ENCODE measurements around the gene SERPINB3.
"Not testable (repeated sequence)": the region's sequence is repeated elsewhere in the genome, so short reads cannot be mapped to it uniquely, and the experiment has no call there.

Gene SERPINB3

DNA sequence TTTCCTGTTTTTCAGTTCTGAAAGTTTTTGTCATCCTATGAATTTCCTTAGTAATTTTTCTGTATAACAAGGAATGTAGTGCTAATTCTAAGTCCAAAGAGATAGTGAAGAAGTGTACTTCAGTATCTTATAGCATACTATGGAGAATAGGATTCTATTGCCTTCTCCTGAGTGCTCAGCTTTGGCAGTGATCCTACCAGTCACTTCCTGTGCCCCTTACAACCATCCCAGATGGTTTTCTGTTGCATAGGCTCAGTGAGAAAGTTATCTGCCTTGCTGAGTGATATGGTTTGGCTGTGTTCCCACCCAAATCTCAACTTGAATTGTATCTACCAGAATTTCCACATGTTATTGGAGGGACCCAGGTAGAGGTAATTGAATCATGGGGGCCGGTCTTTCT, 17.0 kb downstream of the SERPINB3 start:
- not testable (repeated sequence) for DNase-seq

DNA sequence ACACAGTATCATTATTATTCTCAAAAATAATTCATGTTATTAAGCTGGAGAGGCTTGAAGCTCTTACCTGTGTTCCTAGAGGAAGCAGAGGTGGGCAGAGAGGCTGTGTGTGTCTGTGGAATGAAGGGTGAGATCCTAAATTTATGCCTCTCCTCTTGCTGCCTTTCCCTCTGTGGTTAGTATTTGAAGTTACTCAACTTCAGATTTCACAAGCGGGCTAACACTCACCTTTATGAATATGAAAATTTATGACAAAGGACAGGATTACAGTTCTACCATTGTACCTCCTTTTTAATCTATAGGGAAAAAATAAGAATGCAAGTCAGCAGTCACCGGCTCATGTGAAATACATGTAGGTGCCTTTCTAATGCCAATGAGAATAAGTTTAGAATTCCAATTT, 17.6 kb downstream of the SERPINB3 start, which contains the start of gene SERPINB4:
SERPINB4 (minus strand) TSS at position 115 of the 400 bp plus-strand sequence. CDS start 679 bp downstream, outside the sequence.
- DNase-seq, result not testable (repeated sequence)

DNA sequence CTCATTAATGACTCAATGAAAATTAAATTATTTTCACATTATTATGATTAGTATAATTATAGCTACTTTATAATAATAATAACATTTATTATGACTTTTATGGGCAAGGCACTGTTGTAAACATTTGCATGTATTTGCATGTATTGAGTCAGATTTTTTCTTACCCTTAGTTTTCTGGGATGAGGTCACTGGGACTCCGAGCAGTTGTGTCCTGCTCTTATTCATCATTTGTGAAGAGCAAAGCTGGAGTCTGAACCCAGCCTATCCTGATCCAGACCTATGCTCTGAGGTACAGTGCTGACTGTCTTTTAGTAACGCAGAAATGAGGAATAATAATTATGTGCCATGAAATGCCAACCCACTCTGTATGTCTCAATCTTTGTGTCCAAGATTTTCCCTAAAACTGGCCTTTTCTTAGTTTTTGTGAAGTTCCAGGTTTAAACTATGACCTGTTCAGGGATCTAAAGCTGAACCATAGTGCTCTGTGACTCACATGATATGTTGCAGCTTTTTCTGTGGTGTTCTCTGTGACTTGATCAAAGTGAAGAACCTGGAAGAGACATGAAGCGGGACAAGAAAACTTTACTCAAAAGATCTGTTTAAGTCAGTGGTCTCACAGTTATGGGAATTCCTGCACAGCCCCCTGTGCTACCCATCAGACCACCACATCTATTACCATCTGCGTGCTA, 18.9 kb downstream of the SERPINB3 start:
- not testable (repeated sequence) for DNase-seq

DNA sequence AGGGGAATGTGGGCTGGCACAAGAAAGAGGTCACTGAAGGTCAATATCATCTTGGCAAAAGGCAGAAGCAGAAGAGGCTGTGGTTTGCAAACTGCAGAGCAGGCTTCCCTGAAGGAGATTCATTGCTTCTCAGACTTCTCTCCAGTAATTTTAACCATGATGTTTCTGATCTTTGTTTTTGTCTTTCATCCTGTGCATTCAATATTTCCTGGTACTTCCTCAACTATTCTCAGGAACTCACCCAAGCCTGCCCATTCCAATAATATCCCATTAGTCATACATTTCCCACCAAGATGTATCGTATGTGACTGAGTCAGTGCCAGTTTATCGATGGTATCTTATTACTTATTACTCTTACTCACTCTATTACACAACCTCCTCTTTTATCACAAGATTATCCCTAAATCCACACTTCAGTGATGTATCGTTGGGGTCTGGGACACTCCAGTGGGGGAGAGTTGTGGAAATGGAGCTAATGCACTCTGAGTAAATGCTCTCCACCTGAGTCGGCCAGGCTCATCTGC, 20.5 kb downstream of the SERPINB3 start:
- DNase-seq, result not testable (repeated sequence)

DNA sequence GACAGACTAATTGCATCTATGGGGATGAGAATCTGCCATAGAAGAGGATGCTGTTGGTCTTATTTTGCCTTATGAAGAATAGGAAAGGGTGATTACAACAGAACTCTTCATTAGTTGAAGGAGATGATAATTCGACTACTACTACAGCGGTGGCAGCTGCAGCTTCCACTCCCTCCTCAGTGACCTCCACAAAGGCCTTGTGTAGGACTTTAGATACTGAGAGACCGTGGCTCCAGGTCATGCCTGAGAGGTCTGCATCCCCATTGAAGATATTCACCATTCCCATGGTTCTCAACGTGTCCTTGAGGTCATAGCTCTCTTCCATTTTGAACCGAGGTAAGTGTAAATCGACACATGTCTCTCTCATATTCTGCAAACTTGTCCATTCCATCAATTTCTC, 24.0 kb downstream of the SERPINB3 start:
- no peak for DNase-seq

DNA sequence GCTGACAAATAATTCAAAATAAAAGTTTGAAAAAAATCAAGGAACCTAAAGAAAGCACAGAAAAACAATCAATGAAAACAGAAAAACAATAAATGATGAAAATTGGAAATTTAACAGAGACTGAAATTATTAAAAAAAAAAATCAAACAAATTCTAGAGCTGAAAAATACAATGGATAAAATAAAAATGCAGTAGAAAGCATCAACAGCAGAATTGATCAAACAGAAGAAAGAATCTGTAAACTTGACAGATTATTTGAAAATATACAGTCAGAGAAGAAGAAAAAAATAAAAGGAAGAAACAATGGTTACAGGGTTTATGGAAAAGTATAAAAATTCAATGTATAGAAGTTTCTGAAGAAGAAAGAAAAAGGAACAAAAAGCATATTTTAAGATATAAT, 33.9 kb downstream of the SERPINB3 start:
- DNase-seq, result no peak

DNA sequence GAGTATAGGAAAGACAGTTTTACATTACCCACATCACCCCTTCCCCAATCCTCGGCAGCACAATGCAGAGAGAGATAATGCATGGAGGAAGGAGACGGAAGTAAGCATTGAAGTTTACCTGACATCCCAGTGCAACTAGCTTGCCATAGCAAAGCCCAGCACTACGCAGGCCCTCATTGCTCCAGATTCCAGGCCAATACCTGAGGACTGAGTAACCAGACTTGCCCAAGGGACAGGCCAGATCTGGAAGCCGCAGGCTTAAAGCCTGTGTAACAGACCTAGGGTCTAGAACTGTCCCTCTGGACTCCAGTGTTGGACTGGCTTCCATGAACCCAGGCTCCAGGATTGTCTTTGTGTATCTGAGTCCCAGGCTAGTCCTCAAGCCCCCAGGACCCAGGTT, 35.3 kb downstream of the SERPINB3 start:
- no peak for DNase-seq

DNA sequence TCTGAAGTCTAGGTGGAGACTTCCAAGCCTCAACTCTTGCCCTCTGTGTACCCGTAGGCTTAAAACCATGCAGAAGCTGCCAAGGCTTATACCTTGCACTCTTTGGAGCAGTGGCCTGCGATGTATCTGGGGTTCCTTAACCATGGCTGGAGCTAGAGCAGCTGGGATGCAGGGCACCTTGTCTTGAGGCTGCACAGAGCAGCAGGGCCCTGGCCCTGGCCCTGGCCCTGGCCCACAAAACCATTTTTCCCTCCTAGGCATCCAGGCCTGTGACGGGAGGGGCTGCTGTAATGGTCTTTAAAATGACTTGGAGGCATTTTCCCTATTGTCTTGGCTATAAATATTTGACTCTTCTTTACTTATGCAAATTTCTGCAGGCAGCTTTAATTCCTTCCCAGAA, 36.8 kb downstream of the SERPINB3 start:
- no peak for DNase-seq

DNA sequence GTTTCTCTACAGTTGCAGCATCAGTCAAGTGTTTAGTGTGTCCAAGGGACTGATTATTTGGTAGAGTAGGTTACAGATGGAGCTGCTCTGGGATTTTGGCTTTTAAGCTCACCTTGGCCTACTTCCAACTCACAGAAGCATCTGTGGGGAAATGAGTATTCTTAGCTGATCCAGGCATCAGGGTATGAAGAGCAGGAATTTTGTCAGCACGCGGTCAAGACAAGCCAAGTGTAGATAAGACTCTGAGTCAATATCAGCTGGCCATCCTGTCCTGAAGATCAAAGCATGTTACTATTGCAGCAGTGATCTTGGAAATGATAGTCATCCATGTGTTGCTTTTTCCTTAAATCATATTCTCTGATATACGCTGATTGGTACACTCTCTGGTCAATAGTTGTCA, 42.0 kb downstream of the SERPINB3 start:
- DNase-seq, result no peak

DNA sequence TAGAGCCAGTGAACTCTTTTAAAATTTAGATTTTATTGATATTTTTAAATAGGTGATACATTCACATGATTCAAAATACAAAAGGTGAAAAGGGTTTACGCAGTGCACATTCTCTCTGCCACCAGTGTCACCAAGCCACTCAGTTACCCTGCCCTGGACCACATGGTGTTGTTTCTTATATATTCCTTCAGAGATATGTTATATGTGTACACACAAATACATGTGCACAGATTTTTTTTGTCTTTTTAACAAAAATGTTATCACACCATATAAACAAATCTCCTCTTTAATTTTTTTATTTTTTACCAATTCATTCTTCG, 43.8 kb downstream of the SERPINB3 start:
- DNase-seq, result no peak

DNA sequence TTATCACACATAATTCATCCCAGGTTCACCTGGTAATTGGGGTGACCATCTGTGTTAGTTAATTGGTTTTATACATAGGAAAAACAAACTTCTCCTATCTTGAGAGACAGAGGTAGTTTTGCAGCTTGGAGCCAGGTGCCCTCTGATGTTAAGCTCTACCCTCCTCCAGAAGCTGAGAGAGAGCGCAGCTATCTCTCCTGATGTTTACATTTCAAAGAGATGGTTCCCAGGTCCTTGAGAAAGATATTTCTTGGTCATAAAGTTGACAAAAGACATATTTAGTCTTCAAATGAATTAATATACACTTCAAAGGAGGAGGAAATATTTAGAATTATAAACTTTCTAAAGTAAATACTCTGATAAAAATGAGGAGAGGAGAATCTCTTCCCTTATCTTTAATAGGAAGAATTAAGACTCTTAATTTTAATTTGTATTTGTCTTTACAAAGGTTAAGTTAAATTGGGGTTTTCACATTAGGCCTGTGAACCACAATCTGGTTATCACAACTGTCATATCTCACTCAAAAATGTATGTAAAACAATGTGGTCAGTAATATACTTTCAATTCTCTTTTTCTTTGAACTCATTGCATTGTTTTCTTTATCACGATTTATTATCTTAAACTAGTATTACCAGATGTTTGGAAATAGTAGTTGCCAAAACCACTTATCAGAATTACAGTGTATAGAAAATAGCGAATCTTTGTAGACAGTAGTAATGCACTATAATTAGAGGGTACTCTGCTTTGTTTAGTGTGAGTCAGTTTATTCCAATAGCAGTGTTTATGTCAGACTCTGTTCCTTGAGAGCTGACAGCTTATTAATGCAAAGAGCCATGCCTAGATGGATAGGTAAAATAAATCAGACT, 44.4 kb downstream of the SERPINB3 start:
- DNase-seq, result no peak

DNA sequence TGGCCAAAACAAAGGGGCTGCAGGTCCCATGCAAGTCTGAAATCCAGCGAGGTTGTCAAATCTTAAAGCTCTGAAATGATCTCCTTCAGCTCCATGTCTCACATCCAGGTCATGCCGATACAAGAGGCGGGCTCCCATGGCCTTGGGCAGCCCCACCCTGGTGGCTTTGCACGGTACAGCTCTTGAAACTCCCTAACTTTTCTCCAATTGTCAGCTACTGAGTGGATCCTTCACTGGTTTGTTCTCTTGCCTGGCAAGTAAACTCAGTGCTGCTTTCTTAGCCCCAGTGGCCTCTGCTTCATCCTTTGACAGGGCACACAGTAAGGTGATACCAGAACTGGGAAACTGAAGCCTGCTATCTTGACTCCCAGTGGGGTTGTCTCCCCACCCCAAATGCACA, 48.3 kb downstream of the SERPINB3 start:
- DNase-seq, result no peak

DNA sequence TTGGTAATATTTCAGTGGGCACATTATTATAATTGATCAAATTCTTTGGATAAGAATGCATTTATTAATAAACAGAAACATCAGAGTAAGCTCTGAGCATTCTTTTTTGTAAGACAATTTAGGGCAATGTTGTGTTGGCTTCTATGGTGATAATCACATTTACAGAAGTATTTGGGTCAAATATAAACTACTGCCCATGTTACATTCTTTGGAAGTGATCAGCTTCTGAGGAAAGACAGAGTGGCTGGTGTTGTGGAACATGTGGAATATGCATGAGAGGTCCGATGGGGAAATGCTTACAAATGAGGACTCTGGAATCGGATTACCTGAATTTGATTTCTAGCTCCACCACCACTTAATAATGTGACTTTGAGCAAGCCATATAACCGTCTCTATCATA, 55.2 kb downstream of the SERPINB3 start:
- no peak for DNase-seq

All from retina (tissue), 1 donor.